AG09309 (cell line): Measurements from ENCODE around the gene AP3B1.
"Not testable (repeated sequence)": the region's sequence is repeated elsewhere in the genome, so short reads cannot be mapped to it uniquely, and the experiment has no call there.

Experiments used
- DNase-seq: peaks from one replicate; pipeline ENCODE4 v3.0.0-alpha.2; 2010; ENCODE audit warnings: low read depth
- H3K4me3 ChIP-seq: 2 replicates; pipeline ENCODE4 v1.5.1; 2011; ENCODE audit warnings: mild to moderate bottlenecking, low read depth, low read length, moderate library complexity; ENCODE audit not compliant: control insufficient read depth
- TF ChIP-seq, protein P1 (sequence below): IDR thresholded peaks from 2 replicates; pipeline ENCODE4 v1.5.1; 2011; ENCODE audit warnings: mild to moderate bottlenecking, low read depth, low read length, inconsistent platforms; ENCODE audit not compliant: insufficient read depth, control insufficient read depth; ENCODE audit errors: missing control alignments

Gene AP3B1

DNA sequence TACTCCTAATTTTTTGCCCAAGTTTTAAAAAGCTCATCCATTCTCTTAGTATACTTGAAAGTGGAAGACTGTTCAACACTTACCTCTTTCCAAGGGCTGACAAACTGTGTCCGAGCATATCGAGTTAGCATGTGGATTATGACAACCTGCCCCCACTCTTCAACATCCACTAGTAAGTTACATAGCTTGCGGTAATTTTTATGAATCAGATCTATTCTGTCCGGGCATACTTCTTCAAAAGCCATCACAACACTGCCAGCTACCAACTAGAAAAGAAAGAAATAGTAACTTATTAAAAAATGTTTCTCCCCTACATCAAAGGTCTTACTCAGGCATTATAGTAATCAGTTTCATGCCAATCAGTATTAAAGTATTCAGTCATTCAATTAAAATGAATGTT is 78.5 kb downstream of the AP3B1 start:
- no peak for DNase-seq
- TF ChIP-seq, protein P1, sequence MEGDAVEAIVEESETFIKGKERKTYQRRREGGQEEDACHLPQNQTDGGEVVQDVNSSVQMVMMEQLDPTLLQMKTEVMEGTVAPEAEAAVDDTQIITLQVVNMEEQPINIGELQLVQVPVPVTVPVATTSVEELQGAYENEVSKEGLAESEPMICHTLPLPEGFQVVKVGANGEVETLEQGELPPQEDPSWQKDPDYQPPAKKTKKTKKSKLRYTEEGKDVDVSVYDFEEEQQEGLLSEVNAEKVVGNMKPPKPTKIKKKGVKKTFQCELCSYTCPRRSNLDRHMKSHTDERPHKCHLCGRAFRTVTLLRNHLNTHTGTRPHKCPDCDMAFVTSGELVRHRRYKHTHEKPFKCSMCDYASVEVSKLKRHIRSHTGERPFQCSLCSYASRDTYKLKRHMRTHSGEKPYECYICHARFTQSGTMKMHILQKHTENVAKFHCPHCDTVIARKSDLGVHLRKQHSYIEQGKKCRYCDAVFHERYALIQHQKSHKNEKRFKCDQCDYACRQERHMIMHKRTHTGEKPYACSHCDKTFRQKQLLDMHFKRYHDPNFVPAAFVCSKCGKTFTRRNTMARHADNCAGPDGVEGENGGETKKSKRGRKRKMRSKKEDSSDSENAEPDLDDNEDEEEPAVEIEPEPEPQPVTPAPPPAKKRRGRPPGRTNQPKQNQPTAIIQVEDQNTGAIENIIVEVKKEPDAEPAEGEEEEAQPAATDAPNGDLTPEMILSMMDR, result no peak
- no peak overlapping the region for H3K4me3 ChIP-seq

DNA sequence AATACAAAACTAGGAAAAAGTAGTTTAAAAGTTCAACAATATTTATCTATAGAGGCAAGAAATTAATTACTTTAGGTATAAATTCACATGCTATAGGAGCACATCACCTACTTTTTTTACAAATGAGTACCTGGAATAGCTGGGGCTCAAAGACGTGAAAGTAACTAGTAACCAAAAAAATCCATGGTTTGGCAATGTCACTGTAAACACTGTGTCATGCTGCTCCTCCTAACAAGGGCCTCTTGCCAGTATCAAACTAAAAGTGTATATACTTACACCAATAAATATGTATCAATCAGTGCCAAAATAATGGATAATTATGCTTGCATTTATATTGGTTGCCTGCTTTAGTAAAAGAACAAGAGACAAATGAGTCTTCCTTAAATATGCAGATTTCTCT is 78.9 kb downstream of the AP3B1 start:
- DNase-seq, result no peak
- TF ChIP-seq, protein P1, result no peak
- no peak overlapping the region for H3K4me3 ChIP-seq

DNA sequence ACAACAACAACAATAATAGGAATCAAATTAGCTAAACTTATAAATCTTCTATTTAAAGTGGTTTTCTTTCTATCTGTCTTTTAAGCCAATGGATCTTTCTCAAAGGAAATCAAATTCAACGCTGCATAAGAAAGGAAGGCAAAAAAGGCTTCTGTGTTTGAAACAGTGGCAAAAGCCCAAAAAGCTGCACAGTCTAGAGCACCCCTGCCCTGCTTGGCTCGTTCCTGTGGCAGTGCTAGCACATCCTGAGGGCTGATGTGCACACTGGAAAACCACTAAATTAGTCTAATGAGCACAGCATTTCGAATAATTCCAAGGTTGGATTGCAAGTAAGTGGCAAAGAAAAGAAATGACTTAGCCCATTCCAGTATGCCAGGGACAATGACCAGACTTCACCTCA is 80.7 kb downstream of the AP3B1 start:
- no peak overlapping the region for H3K4me3 ChIP-seq
- TF ChIP-seq, protein P1, result no peak
- DNase-seq, result no peak

DNA sequence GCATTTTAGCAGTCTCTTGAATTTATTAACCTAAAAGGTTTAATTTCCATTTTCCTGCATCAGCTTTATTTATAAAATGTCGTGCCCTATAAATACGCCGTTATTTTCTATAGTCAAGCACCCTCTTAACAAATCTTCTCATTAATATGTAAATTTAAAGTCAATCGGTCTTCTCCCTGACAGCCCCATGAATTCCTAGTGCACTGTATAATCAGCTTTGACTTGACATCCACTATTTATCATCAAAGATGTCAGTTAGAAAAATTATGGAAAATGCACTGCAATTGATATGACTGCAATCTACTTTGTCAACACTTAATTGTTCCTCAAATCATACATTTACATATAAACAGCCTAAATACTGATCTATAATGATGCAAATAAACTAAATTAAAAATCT is 83.4 kb downstream of the AP3B1 start:
- H3K4me3 ChIP-seq, result no peak overlapping the region
- DNase-seq, result no peak
- TF ChIP-seq, protein P1, result no peak

DNA sequence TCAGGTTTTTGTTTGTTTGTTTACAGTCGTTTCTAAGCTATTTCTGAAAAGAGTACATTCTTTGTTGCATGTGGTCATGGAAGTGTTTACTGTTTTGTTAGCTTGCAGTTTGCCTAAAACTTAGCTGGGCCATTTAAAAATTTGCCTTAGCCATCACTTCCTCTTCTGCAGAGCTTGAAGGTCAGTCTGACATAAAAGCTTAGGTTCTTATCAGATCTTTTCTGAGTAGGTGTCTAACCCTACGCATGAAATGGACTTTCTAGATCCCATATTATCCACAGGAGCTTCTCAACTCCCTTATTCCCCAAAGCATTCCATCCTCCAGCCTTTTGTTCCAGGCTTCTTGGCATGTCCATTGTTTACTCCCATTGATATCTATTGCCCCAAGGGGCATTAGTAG is 90.3 kb downstream of the AP3B1 start:
- TF ChIP-seq, protein P1, result no peak
- DNase-seq, result no peak

DNA sequence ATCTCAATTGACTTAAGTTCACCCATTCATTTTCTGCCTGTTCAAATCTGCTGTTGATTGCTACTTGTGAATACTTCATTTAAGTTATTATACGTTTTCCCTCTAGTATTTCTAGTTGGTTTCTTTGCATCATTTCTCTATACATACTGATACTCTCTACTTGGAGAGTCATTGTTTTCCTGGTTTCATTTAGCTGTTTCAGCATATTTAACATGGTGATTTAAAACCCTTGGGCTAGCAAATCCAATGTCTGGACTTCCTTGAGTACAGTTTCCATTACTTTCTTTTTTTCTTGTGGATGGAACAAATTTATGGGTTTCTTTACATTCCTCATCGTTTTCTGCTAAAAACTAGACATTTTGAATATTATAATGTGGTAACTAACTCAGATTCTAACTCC is 90.7 kb downstream of the AP3B1 start:
- TF ChIP-seq, protein P1, result no peak
- no peak overlapping the region for H3K4me3 ChIP-seq
- no peak for DNase-seq

More for the DNA sequence above, 90.3 kb downstream of the AP3B1 start:
- H3K4me3 ChIP-seq, result no peak overlapping the region

DNA sequence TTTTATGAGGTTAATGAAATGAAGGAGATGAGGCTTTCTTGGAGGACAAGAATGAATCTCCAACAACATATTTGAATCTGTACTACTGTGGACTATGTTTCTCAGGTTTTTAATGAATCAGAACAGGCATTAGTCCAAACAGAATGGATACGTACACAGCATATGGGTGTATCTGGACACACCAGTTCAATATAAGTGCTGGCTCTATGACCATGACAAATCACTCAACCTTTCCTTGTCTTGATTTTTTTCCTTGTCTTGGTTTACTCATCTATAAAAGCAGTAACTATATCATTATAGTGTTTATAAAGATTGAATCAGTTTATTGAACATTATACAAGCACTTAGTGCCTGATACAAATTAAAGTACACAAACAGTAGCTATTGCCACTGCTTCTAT is 104.1 kb downstream of the AP3B1 start:
- TF ChIP-seq, protein P1, result no peak
- H3K4me3 ChIP-seq, result no peak overlapping the region
- DNase-seq, result no peak

DNA sequence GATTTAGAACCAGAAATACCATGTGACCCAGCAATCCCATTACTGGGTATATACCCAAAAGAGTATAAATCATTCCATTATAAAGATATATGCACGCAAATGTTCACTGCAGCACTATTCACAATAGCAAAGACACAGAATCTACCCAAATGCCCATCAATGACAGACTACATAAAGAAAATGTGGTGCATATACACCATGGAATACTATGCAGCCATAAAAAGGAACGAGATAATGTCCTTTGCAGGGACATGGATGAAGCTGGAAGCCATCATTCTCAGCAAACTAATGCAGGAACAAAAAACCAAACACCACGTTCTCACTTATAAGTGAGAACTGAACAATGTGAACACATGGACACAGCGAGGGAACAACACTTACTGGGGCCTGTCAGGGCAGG is 105.8 kb downstream of the AP3B1 start:
- DNase-seq, H3K4me3 ChIP-seq: not testable (repeated sequence)
